ENCODE data around the gene TP63.

GRCh38 chr3:189689625-189690024 is 58.4 kb downstream of the TP63 start:
- TF ChIP-seq CTCF (IDR thresholded peaks at IDR 0.05; ENCODE audit: low read length) (no peak), EZH2 (IDR thresholded peaks at IDR 0.05; ENCODE audit: borderline replicate concordance, low read length) (no peak)
